Esophagus muscularis mucosa (tissue), 4 donors: ENCODE results near the gene PLP2. TPM values are rescaled to one million over a fixed set of nuclear protein-coding genes. Genes with fewer than 3 reads are reported as not detected.

Source experiments
- DNase-seq: peaks from one replicate; pipeline ENCODE4 v3.0.0-alpha.2; 2017; ENCODE audit errors: extremely low spot score
- H3K27ac ChIP-seq, 4 donors: fragments of 200-600 bp; sonication (generic); replicated peaks in 1 of 4; 1 replicate in 3 of 4; 2 replicates in 1 of 4; pipeline ENCODE4 v1.5.1; 2016 to 2019; ENCODE audit warnings: mild to moderate bottlenecking in 1 of 4
- H3K27me3 ChIP-seq, 4 donors: fragments of 200-600 bp; sonication (generic); one replicate each; pipeline versions ENCODE4 v1.5.1 to v1.6.0; 2016 to 2019
- H3K36me3 ChIP-seq, 4 donors: fragments of 200-600 bp; sonication (generic); one replicate each; pipeline ENCODE4 v1.5.1; 2016 to 2019
- H3K4me1 ChIP-seq, 4 donors: fragments of 200-600 bp; sonication (generic); one replicate each; pipeline ENCODE4 v1.5.1; 2016 to 2019
- H3K4me3 ChIP-seq, 4 donors: fragments of 200-600 bp; sonication (generic); 1 replicate in 2 of 4; 2 replicates in 2 of 4; pipeline ENCODE4 v1.5.1; 2016 to 2019; ENCODE audit warnings: mild to moderate bottlenecking in 4 of 4, moderate library complexity in 1 of 4
- H3K9me3 ChIP-seq, 4 donors: fragments of 200-600 bp; sonication (generic); 1 replicate in 3 of 4; 2 replicates in 1 of 4; pipeline ENCODE4 v1.5.1; 2016 to 2019
- EP300 ChIP-seq: sonication (generic); formaldehyde crosslinking; IDR thresholded peaks from one replicate; pipeline ENCODE4 v1.6.1; 2017; ENCODE audit warnings: antibody characterized with exemption
- POLR2A ChIP-seq: fragments of 450-650 bp; IDR thresholded peaks from one replicate; pipeline ENCODE4 v1.6.1; 2017; ENCODE audit warnings: antibody characterized with exemption, moderate library complexity, mild to moderate bottlenecking, low read depth
- POLR2AphosphoS5 ChIP-seq, 2 donors: sonication (generic); formaldehyde crosslinking; IDR thresholded peaks; one replicate each; pipeline ENCODE4 v1.6.1; 2017; ENCODE audit warnings: antibody characterized with exemption in 2 of 2
- WGBS: methylation state at CpG from one replicate; pipeline ENCODE4 v1.1.5; 2018; 5-methylcytosine and 5-hydroxymethylcytosine counted together
- intact Hi-C: fragments of 100-400 bp; cut with DNase I; formaldehyde crosslinking; loops from one replicate; pipeline ENCODE4 v1.15.1; 2023
- total RNA-seq, 4 donors: library from RNA; depleted of rRNA; stranded (reverse); fragments of >200 nt; gene quantifications; one replicate each; pipeline versions ENCODE4 v1.1.0 to v1.2.1, GENCODE V29; 2016
- TF ChIP-seq, protein P1 (sequence below), 3 experiments: fragments of 200-600 bp in 2 of 3; fragments of 450-650 bp in 1 of 3; sonication (generic) in 2 of 3; IDR thresholded peaks; one replicate each; pipeline ENCODE4 v1.5.1; 2017 to 2019; ENCODE audit warnings: antibody characterized with exemption in 3 of 3, mild to moderate bottlenecking in 2 of 3, moderate library complexity in 1 of 3

PLP2 gene
- total RNA-seq, 4 donors from 2014 or later: 55.3 to 101 (median 76.3) TPM

GRCh38 chrX:49202022-49202421 is 30.3 kb downstream of the PLP2 start:
- H3K9me3 ChIP-seq: no peaks in the 10 kb centered on the region

GRCh38 chrX:49203536-49203935 is 31.8 kb downstream of the PLP2 start:
- intact Hi-C loops: loop anchor here (5.0 kb wide), 1 partner anchor 34 kb away; the partner anchor contains the start of gene CCDC22
- 60% methylated on average over 3 of the region's 3 CpGs for WGBS

More at GRCh38 chrX:49202022-49202421, 30.3 kb downstream of the PLP2 start:
- DNase-seq: no peak
- WGBS: 82% methylated on average over 2 of the region's 2 CpGs
- no peak for TF ChIP-seq POLR2A
- TF ChIP-seq POLR2AphosphoS5 (IDR thresholded peaks at IDR 0.05): no peak
- TF ChIP-seq EP300: no peak
- TF ChIP-seq, protein P1, sequence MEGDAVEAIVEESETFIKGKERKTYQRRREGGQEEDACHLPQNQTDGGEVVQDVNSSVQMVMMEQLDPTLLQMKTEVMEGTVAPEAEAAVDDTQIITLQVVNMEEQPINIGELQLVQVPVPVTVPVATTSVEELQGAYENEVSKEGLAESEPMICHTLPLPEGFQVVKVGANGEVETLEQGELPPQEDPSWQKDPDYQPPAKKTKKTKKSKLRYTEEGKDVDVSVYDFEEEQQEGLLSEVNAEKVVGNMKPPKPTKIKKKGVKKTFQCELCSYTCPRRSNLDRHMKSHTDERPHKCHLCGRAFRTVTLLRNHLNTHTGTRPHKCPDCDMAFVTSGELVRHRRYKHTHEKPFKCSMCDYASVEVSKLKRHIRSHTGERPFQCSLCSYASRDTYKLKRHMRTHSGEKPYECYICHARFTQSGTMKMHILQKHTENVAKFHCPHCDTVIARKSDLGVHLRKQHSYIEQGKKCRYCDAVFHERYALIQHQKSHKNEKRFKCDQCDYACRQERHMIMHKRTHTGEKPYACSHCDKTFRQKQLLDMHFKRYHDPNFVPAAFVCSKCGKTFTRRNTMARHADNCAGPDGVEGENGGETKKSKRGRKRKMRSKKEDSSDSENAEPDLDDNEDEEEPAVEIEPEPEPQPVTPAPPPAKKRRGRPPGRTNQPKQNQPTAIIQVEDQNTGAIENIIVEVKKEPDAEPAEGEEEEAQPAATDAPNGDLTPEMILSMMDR (IDR thresholded peaks at IDR 0.05): no peak
- no peaks in the 10 kb centered on the region for H3K36me3 ChIP-seq
- peaks cover 0 to 8% (median 0%) of the 10 kb centered on the region in 4 donors for H3K27me3 ChIP-seq
- H3K27ac ChIP-seq: no peak overlapping the region
- peaks cover 4 to 16% (median 13%) of the 10 kb centered on the region in 4 donors for H3K4me1 ChIP-seq
- no peak overlapping the region for H3K4me3 ChIP-seq
- intact Hi-C loops: loop anchor here (5.0 kb wide), 1 partner anchor 35 kb away; the partner anchor contains the start of gene CCDC22

GRCh38 chrX:49204017-49204416 is 32.3 kb downstream of the PLP2 start:
- WGBS: 84% methylated on average over 6 of the region's 6 CpGs
- Histone ChIP-seq H3K27ac (no peak overlapping the region), H3K9me3 (no peaks in the 10 kb centered on the region), H3K27me3 (peaks cover 0 to 11% (median 0%) of the 10 kb centered on the region in 4 donors), H3K4me1 (peaks cover 4 to 15% (median 13%) of the 10 kb centered on the region in 4 donors), H3K36me3 (no peaks in the 10 kb centered on the region), H3K4me3 (no peak overlapping the region)
- intact Hi-C loops: loop anchor here (5.0 kb wide), 1 partner anchor 33 kb away; the partner anchor contains the start of gene CCDC22
- TF ChIP-seq POLR2A (no peak), POLR2AphosphoS5 (IDR thresholded peaks at IDR 0.05) (no peak), EP300 (no peak)
- TF ChIP-seq, protein P1 (IDR thresholded peaks at IDR 0.05): no peak
- DNase-seq: no peak

More at GRCh38 chrX:49203536-49203935, 31.8 kb downstream of the PLP2 start:
- H3K27ac ChIP-seq: no peak overlapping the region
- no peak for TF ChIP-seq POLR2A
- TF ChIP-seq POLR2AphosphoS5 (IDR thresholded peaks at IDR 0.05): no peak
- no peak for TF ChIP-seq EP300
- TF ChIP-seq, protein P1 (IDR thresholded peaks at IDR 0.05): no peak
- no peak overlapping the region for H3K4me3 ChIP-seq
- peaks cover 0 to 11% (median 0%) of the 10 kb centered on the region in 4 donors for H3K27me3 ChIP-seq
- no peaks in the 10 kb centered on the region for H3K36me3 ChIP-seq
- peaks cover 4 to 16% (median 13%) of the 10 kb centered on the region in 4 donors for H3K4me1 ChIP-seq
- no peak for DNase-seq
- H3K9me3 ChIP-seq: no peaks in the 10 kb centered on the region

GRCh38 chrX:49204709-49205108 is 33.0 kb downstream of the PLP2 start:
- Histone ChIP-seq H3K27ac (no peak overlapping the region), H3K9me3 (no peaks in the 10 kb centered on the region), H3K27me3 (peaks cover 0 to 11% (median 3%) of the 10 kb centered on the region in 4 donors), H3K36me3 (no peaks in the 10 kb centered on the region), H3K4me1 (peaks cover 2 to 8% (median 7%) of the 10 kb centered on the region in 4 donors), H3K4me3 (no peak overlapping the region)
- WGBS: 55% methylated on average over 4 of the region's 4 CpGs
- DNase-seq: no peak
- intact Hi-C loops: loop anchor here (5.0 kb wide), 1 partner anchor 33 kb away; the partner anchor contains the start of gene CCDC22
- TF ChIP-seq, protein P1 (IDR thresholded peaks at IDR 0.05): no peak
- TF ChIP-seq POLR2A (no peak), POLR2AphosphoS5 (IDR thresholded peaks at IDR 0.05) (no peak), EP300 (no peak)

DNA sequence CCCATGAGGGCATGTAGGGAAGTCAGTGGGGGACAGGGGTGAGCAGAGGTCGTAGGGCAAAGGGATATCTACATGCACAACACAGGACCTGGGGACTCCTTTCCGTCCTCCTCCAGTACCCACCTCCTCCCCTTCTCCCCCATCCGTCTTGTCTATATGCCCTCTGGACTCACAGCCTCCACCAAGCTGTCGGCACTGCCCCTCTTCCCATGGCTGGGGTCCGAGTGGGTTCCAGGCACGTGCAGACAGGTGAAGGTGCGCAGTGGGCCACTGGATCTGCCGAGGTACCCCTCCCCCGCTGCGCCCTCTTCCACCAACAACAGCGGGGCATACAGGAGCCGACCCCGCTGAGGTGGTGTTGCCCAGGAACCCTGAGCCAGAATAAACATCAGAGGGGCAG is 33.7 kb downstream of the PLP2 start:
- H3K4me3 ChIP-seq: no peak overlapping the region
- H3K27ac ChIP-seq: no peak overlapping the region
- 73% methylated on average over 8 of the region's 13 CpGs for WGBS
- intact Hi-C loops: no loop called here
- H3K9me3 ChIP-seq: no peaks in the 10 kb centered on the region
- H3K27me3 ChIP-seq: peaks cover 0 to 11% (median 4%) of the 10 kb centered on the region in 4 donors
- H3K4me1 ChIP-seq: peaks cover 0 to 4% (median 4%) of the 10 kb centered on the region in 4 donors
- DNase-seq: no peak
- TF ChIP-seq, protein P1 (IDR thresholded peaks at IDR 0.05): no peak
- TF ChIP-seq POLR2A (no peak), EP300 (no peak), POLR2AphosphoS5 (IDR thresholded peaks at IDR 0.05) (no peak)
- no peaks in the 10 kb centered on the region for H3K36me3 ChIP-seq
